Measurements from ENCODE around the gene CCDC120.

CCDC120 gene, protein sequence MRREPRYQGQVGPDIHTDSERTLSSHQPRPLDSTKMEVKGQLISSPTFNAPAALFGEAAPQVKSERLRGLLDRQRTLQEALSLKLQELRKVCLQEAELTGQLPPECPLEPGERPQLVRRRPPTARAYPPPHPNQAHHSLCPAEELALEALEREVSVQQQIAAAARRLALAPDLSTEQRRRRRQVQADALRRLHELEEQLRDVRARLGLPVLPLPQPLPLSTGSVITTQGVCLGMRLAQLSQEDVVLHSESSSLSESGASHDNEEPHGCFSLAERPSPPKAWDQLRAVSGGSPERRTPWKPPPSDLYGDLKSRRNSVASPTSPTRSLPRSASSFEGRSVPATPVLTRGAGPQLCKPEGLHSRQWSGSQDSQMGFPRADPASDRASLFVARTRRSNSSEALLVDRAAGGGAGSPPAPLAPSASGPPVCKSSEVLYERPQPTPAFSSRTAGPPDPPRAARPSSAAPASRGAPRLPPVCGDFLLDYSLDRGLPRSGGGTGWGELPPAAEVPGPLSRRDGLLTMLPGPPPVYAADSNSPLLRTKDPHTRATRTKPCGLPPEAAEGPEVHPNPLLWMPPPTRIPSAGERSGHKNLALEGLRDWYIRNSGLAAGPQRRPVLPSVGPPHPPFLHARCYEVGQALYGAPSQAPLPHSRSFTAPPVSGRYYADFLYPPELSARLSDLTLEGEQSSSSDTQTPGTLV

GRCh38 chrX:49058794-49059193, at the start of gene CCDC120:
TSS of gene CCDC120 (plus strand) at chrX:49058999. CDS start at chrX:49062042, 3,043 bp downstream.
- Histone ChIP-seq H3K4me1 (ENCODE audit: insufficient read depth, low read length) (no peaks in the 10 kb centered on the region), H3K9ac (ENCODE audit: low read length) (no peak within 1 kb of the TSS), H3K36me3 (ENCODE audit: insufficient read depth, low read length) (no peaks in the 10 kb centered on the region), H3K27me3 (ENCODE audit: control insufficient read depth in 1 of 2, insufficient read depth in 2 of 2, low read length in 2 of 2) (peaks cover 0 to 6% of the 10 kb centered on the region in 2 donors), H3K4me3 (ENCODE audit: low read depth in 1 of 2, low read length in 2 of 2) (no peak within 1 kb of the TSS), H3K9me3 (ENCODE audit: low read length) (no peaks in the 10 kb centered on the region), H3K27ac (ENCODE audit: low read depth, low read length) (no peak within 1 kb of the TSS)

GRCh38 chrX:49019050-49019449, 39.7 kb upstream of the CCDC120 start:
- Histone ChIP-seq H3K4me1 (ENCODE audit: insufficient read depth, low read length) (no peaks in the 10 kb centered on the region), H3K36me3 (ENCODE audit: insufficient read depth, low read length) (no peaks in the 10 kb centered on the region), H3K9me3 (ENCODE audit: low read length) (no peaks in the 10 kb centered on the region), H3K4me3 (ENCODE audit: low read depth in 1 of 2, low read length in 2 of 2) (no peak overlapping the region), H3K9ac (ENCODE audit: low read length) (no peak overlapping the region), H3K27me3 (ENCODE audit: control insufficient read depth in 1 of 2, insufficient read depth in 2 of 2, low read length in 2 of 2) (no peaks in the 10 kb centered on the region), H3K27ac (ENCODE audit: low read depth, low read length) (no peak overlapping the region)

DNA sequence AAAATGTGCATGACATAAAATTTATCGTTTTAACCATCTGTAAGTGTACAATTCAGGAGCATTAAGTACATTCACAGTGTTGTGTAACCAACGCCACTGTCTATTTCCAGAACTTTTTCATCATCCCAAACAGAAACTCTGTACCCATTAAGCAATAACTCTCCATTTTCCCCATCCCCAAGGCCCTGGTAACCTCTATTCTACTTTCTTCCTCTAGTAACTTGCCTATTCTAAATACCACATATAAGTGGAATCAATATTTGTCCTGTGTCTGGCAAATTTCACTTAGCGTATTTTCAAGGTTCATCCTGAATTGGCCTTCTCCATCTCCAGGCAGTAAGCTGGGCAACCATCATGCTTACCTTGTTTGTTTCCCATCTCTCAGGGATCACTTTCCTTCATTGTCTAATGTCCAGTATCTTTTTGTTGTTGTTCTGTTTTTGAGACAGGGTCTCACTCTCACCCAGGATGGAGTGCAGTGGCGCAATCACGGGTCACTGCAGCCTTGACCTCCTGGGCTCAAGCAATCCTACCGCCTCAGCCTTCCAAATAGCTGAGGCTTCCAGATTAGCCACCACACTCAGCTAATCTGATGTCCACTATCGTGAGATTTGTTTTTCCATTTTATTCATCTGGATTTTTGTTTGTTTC, 39.1 kb upstream of the CCDC120 start:
- no peaks in the 10 kb centered on the region for H3K9me3 ChIP-seq (ENCODE audit: low read length)
- H3K4me1 ChIP-seq (ENCODE audit: insufficient read depth, low read length): no peaks in the 10 kb centered on the region
- H3K9ac ChIP-seq (ENCODE audit: low read length): no peak overlapping the region
- H3K27me3 ChIP-seq (ENCODE audit: control insufficient read depth in 1 of 2, insufficient read depth in 2 of 2, low read length in 2 of 2): no peaks in the 10 kb centered on the region
- no peak overlapping the region for H3K27ac ChIP-seq (ENCODE audit: low read depth, low read length)
- no peak overlapping the region for H3K4me3 ChIP-seq (ENCODE audit: low read depth in 1 of 2, low read length in 2 of 2)
- no peaks in the 10 kb centered on the region for H3K36me3 ChIP-seq (ENCODE audit: insufficient read depth, low read length)

DNA sequence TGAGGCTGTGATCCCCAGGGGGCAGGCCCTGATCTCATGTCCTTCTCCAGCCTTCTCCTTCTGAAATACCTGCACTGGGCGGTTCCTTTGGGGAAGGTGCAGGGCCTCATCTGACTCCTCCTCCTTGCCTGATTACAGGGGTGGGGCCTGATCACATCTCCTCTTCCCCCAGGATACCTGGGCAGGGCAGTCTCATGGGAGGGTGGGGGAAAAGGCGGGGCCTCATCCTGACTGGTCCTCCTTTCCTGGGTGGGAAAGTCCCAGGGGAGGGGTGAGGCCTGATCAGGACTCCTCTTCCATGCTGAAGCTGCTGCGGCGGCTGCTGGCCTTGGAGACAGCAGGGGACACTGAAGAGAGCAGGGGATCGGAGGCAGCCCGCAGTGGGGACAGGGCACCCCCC, 28.9 kb upstream of the CCDC120 start:
- Histone ChIP-seq H3K4me3 (ENCODE audit: low read depth in 1 of 2, low read length in 2 of 2) (no peak overlapping the region), H3K9ac (ENCODE audit: low read length) (no peak overlapping the region), H3K9me3 (ENCODE audit: low read length) (no peaks in the 10 kb centered on the region), H3K27me3 (ENCODE audit: control insufficient read depth in 1 of 2, insufficient read depth in 2 of 2, low read length in 2 of 2) (no peaks in the 10 kb centered on the region), H3K36me3 (ENCODE audit: insufficient read depth, low read length) (peaks cover 19% of the 10 kb centered on the region), H3K27ac (ENCODE audit: low read depth, low read length) (no peak overlapping the region), H3K4me1 (ENCODE audit: insufficient read depth, low read length) (peaks cover 6% of the 10 kb centered on the region)

DNA sequence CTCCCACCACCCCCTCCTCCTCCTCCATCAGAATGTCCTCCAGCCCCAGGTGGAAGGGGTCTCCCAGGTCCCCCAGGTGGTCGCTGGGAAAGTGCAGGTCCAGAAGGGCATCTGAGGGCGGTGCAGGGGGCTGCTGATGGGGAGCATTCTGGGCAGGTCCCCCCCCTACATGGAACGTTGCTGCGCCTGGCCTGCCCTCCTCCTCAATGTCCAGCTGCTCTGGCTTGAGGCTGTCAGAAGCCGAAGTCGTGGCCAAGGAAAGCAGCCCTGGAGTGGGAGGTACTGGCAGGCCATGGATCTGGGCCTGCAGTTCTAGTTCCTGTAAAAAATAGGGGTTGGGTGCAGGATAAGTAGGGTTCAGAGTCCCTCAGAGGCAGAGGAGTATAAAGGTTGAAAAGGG, 28.5 kb upstream of the CCDC120 start:
- H3K9me3 ChIP-seq (ENCODE audit: low read length): no peaks in the 10 kb centered on the region
- no peaks in the 10 kb centered on the region for H3K27me3 ChIP-seq (ENCODE audit: control insufficient read depth in 1 of 2, insufficient read depth in 2 of 2, low read length in 2 of 2)
- peaks cover 6% of the 10 kb centered on the region for H3K4me1 ChIP-seq (ENCODE audit: insufficient read depth, low read length)
- H3K27ac ChIP-seq (ENCODE audit: low read depth, low read length): no peak overlapping the region
- peaks cover 19% of the 10 kb centered on the region for H3K36me3 ChIP-seq (ENCODE audit: insufficient read depth, low read length)
- H3K4me3 ChIP-seq (ENCODE audit: low read depth in 1 of 2, low read length in 2 of 2): no peak overlapping the region
- no peak overlapping the region for H3K9ac ChIP-seq (ENCODE audit: low read length)

- Histone ChIP-seq H3K4me1 (ENCODE audit: insufficient read depth, low read length) (peaks cover 23% of the 10 kb centered on the region), H3K27ac (ENCODE audit: low read depth, low read length) (no peak overlapping the region), H3K36me3 (ENCODE audit: insufficient read depth, low read length) (peaks cover 36% of the 10 kb centered on the region), H3K4me3 (ENCODE audit: low read depth in 1 of 2, low read length in 2 of 2) (no peak overlapping the region), H3K27me3 (ENCODE audit: control insufficient read depth in 1 of 2, insufficient read depth in 2 of 2, low read length in 2 of 2) (peaks cover 0 to 4% of the 10 kb centered on the region in 2 donors), H3K9me3 (ENCODE audit: low read length) (no peaks in the 10 kb centered on the region), H3K9ac (ENCODE audit: low read length) (no peak overlapping the region)
Observed at GRCh38 chrX:49037883-49038475, 20.8 kb upstream of the CCDC120 start.

GRCh38 chrX:49039598-49040375, 19.0 kb upstream of the CCDC120 start:
- H3K4me3 ChIP-seq (ENCODE audit: low read depth in 1 of 2, low read length in 2 of 2): no peak overlapping the region
- H3K36me3 ChIP-seq (ENCODE audit: insufficient read depth, low read length): peaks cover 18% of the 10 kb centered on the region
- H3K27ac ChIP-seq (ENCODE audit: low read depth, low read length): peak overlapping the region; percentile 23
- H3K9me3 ChIP-seq (ENCODE audit: low read length): no peaks in the 10 kb centered on the region
- peaks cover 0 to 4% of the 10 kb centered on the region in 2 donors for H3K27me3 ChIP-seq (ENCODE audit: control insufficient read depth in 1 of 2, insufficient read depth in 2 of 2, low read length in 2 of 2)
- peaks cover 17% of the 10 kb centered on the region for H3K4me1 ChIP-seq (ENCODE audit: insufficient read depth, low read length)
- H3K9ac ChIP-seq (ENCODE audit: low read length): no peak overlapping the region

- peak overlapping the region; percentile 14 to 69 for H3K4me3 ChIP-seq (ENCODE audit: low read depth in 1 of 2, low read length in 2 of 2)
- no peak overlapping the region for H3K9ac ChIP-seq (ENCODE audit: low read length)
Observed at GRCh38 chrX:49040376-49040955, 18.3 kb upstream of the CCDC120 start.

GRCh38 chrX:49041744-49042580, 16.8 kb upstream of the CCDC120 start:
- peaks cover 16% of the 10 kb centered on the region for H3K4me1 ChIP-seq (ENCODE audit: insufficient read depth, low read length)
- peaks cover 18% of the 10 kb centered on the region for H3K36me3 ChIP-seq (ENCODE audit: insufficient read depth, low read length)
- H3K4me3 ChIP-seq (ENCODE audit: low read depth in 1 of 2, low read length in 2 of 2): peak overlapping the region; percentile 69 to 77
- H3K9me3 ChIP-seq (ENCODE audit: low read length): no peaks in the 10 kb centered on the region
- H3K27me3 ChIP-seq (ENCODE audit: control insufficient read depth in 1 of 2, insufficient read depth in 2 of 2, low read length in 2 of 2): peaks cover 0 to 4% of the 10 kb centered on the region in 2 donors
- peak overlapping the region; percentile 81 for H3K9ac ChIP-seq (ENCODE audit: low read length)
- H3K27ac ChIP-seq (ENCODE audit: low read depth, low read length): peak overlapping the region; percentile 88

More at GRCh38 chrX:49040376-49040955, 18.3 kb upstream of the CCDC120 start:
- H3K4me1 ChIP-seq (ENCODE audit: insufficient read depth, low read length): peaks cover 16% of the 10 kb centered on the region
- H3K9me3 ChIP-seq (ENCODE audit: low read length): no peaks in the 10 kb centered on the region
- H3K27ac ChIP-seq (ENCODE audit: low read depth, low read length): peak overlapping the region; percentile 2
- H3K36me3 ChIP-seq (ENCODE audit: insufficient read depth, low read length): peaks cover 18% of the 10 kb centered on the region
- peaks cover 0 to 4% of the 10 kb centered on the region in 2 donors for H3K27me3 ChIP-seq (ENCODE audit: control insufficient read depth in 1 of 2, insufficient read depth in 2 of 2, low read length in 2 of 2)

Data from muscle layer of colon (tissue), 2 donors.